A549 (cell line): ENCODE data around the gene SCTR.

Experiments used
- CBX2 ChIP-seq: fragments of 200-600 bp; sonication (generic); IDR thresholded peaks from 2 replicates; pipeline ENCODE4 v1.6.1; 2016; ENCODE audit warnings: low read depth, mild to moderate bottlenecking, borderline replicate concordance
- CHD4 ChIP-seq: fragments of 200-600 bp; sonication (generic); IDR thresholded peaks from 2 replicates; pipeline ENCODE4 v1.6.1; 2016; ENCODE audit warnings: antibody characterized with exemption, mild to moderate bottlenecking, borderline replicate concordance
- EHMT2 ChIP-seq: fragments of 200-600 bp; sonication (generic); IDR thresholded peaks from 2 replicates; pipeline ENCODE4 v1.6.1; 2016; ENCODE audit warnings: antibody characterized with exemption, low read depth, mild to moderate bottlenecking, moderate library complexity
- ELK1 ChIP-seq: fragments of 150-350 bp; IDR thresholded peaks from 2 replicates; pipeline ENCODE4 v1.6.1; 2014; ENCODE audit warnings: low read depth, mild to moderate bottlenecking, low read length
- EP300 ChIP-seq, 2 experiments: fragments of >200 bp; sonication (Bioruptor Twin); formaldehyde crosslinking; IDR thresholded peaks; 2 replicates in 1 of 2; 3 replicates in 1 of 2; pipeline ENCODE4 v1.6.1; 2016 to 2017
- HEYL ChIP-seq: fragments of 250-450 bp; sonication (Bioruptor Pico); IDR thresholded peaks from 2 replicates; pipeline ENCODE4 v1.8.0; 2021; ENCODE audit warnings: mild to moderate bottlenecking, moderate library complexity
- HMGXB4 ChIP-seq: fragments of 250-450 bp; sonication (Bioruptor Pico); IDR thresholded peaks from 2 replicates; pipeline ENCODE4 v1.5.0; 2021; ENCODE audit warnings: mild to moderate bottlenecking, moderate library complexity, borderline replicate concordance
- JUN ChIP-seq, 2 experiments: fragments of >200 bp; sonication (Bioruptor Twin); formaldehyde crosslinking; IDR thresholded peaks; 2 replicates in 1 of 2; 3 replicates in 1 of 2; pipeline ENCODE4 v1.6.1; 2016 to 2017
- MAZ ChIP-seq: fragments of 150-350 bp; IDR thresholded peaks from 2 replicates; pipeline ENCODE4 v1.6.1; 2014; ENCODE audit warnings: antibody characterized with exemption, low read depth, low read length, borderline replicate concordance
- NFE2L2 ChIP-seq: fragments of 150-350 bp; conservative IDR thresholded peaks from 2 replicates; pipeline ENCODE4 v1.6.1; 2014; ENCODE audit warnings: low read length
- NPAS2 ChIP-seq: fragments of 250-450 bp; sonication (Bioruptor Pico); IDR thresholded peaks from 2 replicates; pipeline ENCODE4 v1.8.0; 2022; ENCODE audit warnings: mild to moderate bottlenecking, moderate library complexity, borderline replicate concordance
- REST ChIP-seq: fragments of 200-600 bp; sonication (generic); IDR thresholded peaks from 2 replicates; pipeline ENCODE4 v1.6.1; 2016; ENCODE audit warnings: antibody characterized with exemption, mild to moderate bottlenecking, moderate library complexity
- USF2 ChIP-seq: fragments of 450-650 bp; IDR thresholded peaks from 2 replicates; pipeline ENCODE4 v1.6.1; 2014; ENCODE audit warnings: antibody characterized with exemption
- TF ChIP-seq, protein P1 (sequence below): fragments of >200 bp; sonication (Bioruptor Twin); formaldehyde crosslinking; IDR thresholded peaks from 3 replicates; pipeline ENCODE4 v1.5.1; 2016

DNA sequence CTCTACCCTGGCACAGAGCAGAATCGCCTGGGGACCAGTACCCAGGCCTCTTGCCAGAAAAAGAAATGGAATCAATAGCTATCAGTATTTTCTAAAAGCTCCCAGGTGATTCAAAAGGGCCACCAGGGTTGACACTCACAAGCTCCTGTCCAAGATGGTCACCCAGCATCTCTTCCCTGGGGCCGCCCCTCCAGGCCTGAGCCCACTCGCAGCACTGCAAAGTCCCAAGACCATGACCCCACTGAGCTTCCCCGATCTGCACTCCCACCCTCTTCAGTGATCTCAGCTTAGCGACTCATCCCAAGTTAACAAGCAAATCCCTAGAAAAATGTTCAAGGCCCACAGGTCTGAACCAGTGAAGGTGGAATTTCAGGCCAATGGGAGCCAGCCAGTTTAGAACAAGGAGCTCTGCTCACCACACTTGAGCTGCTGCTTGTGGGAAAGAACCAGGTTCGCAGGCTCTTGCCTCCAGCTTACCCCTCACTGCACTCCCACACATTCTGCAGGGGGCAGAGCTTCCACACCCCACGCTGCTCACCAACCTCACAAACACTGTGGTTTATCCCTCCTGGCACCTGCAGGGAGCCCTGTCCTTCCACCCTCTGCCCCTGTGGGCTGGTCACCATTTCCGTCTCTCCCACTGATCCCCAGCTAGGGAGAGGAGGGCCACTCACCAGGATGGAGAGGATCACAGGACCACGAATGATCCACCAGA lies 72.8 kb downstream of the SCTR start:
- TF ChIP-seq EP300 (IDR thresholded peaks at IDR 0.05) (no peak), HMGXB4 (CRISPR knock-in tag) (no peak), NPAS2 (CRISPR knock-in tag) (no peak), NFE2L2 (no peak), CBX2 (no peak), REST (no peak), JUN (IDR thresholded peaks at IDR 0.05) (no peak), EHMT2 (no peak), USF2 (no peak), HEYL (CRISPR knock-in tag) (no peak), MAZ (no peak), ELK1 (no peak), CHD4 (no peak)
- TF ChIP-seq, protein P1, sequence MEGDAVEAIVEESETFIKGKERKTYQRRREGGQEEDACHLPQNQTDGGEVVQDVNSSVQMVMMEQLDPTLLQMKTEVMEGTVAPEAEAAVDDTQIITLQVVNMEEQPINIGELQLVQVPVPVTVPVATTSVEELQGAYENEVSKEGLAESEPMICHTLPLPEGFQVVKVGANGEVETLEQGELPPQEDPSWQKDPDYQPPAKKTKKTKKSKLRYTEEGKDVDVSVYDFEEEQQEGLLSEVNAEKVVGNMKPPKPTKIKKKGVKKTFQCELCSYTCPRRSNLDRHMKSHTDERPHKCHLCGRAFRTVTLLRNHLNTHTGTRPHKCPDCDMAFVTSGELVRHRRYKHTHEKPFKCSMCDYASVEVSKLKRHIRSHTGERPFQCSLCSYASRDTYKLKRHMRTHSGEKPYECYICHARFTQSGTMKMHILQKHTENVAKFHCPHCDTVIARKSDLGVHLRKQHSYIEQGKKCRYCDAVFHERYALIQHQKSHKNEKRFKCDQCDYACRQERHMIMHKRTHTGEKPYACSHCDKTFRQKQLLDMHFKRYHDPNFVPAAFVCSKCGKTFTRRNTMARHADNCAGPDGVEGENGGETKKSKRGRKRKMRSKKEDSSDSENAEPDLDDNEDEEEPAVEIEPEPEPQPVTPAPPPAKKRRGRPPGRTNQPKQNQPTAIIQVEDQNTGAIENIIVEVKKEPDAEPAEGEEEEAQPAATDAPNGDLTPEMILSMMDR = no peak
